Occipital lobe (tissue), 2 donors: ENCODE data around the gene PTPMT1. TPM values are rescaled to one million over a fixed set of nuclear protein-coding genes. Genes with fewer than 3 reads are reported as not detected.
A peak's percentile ranks its signal among the peaks of the same experiment; 100 is the strongest.

Source experiments
- DNase-seq: peaks from one replicate; lab custom pipeline; 2025; lab: John Stamatoyannopoulos, UW
- total RNA-seq: library from RNA; depleted of rRNA; stranded (reverse); fragments of >200 nt; gene quantifications from one replicate; pipeline ENCODE4 v1.2.3, GENCODE V29; 2014

PTPMT1 gene
- total RNA-seq, 1 donor from 2014 or later = 25.3 TPM

DNA sequence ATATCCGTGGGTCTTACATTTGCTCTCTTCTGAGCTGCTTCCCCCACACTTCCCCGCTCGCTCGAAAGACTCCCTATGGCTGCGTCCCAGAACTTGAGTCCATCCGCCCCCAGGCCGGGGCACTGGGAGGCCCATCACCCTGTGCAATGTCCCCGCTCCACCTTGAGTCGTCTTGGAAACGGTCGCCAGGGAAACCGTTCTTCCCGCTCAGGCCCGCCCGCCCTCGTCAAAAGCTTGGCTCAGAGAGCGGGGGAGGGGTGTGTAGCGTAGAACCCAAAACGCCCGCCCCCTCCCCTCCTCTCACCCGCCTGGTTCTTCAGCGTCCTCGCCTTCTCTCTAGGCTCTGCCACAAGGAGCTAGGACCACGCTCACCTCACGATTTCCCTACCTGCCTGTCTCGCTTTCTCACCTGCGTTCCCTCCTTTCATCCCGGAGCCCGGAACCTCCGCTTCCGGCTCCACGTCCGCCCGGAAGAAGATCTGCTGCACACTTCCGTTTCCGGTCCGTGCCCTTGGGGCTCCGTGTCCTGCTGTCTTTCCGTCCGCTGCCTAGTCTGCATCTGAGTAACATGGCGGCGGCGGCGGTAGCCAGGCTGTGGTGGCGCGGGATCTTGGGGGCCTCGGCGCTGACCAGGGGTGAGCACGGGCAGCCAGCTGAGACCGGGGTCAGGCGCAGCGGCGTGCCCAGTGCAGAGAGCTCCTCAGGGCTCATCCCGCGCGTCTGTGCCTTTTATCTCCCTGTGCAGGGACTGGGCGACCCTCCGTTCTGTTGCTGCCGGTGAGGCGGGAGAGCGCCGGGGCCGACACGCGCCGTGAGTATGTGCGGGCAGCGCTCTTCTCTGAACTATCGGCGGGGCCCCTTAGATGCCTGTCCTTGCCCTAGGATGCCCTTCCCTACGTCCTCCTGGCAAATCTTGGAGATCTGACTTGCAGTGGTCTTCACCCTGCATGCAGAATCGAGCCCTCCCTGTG, 13.4 kb downstream of the PTPMT1 start, which contains the start of the genes KBTBD4 and NDUFS3:
TSS of gene KBTBD4 (minus strand) at position 447 of the 971 bp plus-strand sequence. CDS start at position 428, 19 bp downstream.
TSS of gene NDUFS3 (plus strand) at position 551 of the 971 bp plus-strand sequence. CDS start at position 569, 18 bp downstream.
- peak; percentile 91 for DNase-seq

DNA sequence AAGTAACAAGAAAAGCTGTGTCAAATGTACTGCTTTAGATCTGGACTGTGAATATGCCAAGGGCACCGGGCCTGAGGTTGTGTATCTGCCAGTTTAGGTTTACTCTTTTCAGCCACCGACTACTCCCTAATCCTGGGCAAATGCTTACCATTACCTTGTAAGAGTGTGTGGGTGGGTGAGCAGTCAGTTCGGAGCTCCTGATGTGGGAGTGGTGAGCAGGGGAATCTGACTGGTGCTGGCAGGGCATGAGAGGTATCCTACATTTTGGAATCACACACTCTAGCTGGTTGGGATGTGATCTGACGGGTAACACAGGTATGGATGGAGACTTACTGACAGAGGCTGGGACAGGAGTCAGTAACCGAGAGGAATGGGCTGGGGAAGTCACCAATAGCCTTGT, 18.4 kb downstream of the PTPMT1 start:
- no peak for DNase-seq

DNA sequence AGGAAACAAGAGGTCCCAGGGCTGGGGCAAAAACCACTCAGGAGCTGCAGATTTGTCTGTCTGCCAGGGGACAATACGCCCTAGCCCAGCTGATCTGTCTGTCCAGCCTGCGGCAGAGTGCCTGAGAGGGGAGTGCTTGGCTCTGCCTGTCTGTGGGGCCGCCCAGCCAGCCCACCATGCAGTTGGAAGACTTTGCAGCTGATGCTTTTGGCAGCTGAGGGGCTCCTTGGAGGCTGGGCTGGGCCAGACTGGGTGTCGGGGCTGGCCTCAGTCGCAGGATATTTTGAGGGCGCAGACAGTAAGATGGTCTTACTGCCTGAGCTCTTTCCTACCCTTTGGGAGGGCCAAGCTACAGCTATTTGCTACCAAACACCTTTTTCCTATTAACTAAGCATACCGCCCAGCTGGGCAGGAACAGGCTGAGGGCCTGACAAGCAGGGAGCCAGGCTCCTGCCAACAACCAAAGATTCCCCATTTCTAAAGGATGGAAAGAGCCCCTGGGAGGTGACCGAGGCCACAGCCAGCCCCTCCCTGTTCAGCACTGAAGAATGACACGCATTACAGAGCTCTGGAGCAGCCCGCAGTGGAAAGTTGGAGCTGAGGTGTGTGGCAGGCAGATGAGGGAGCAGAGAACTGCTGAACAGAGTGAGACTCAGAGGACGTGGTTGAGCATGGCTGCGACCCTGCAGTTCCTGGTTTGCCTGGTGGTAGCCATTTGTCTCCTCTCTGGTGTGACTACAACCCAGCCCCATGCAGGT, 20.9 kb downstream of the PTPMT1 start, which contains the start of gene FAM180B:
TSS of gene FAM180B (plus strand) at position 581 of the 758 bp plus-strand sequence. CDS start at position 672, 91 bp downstream.
- no peak for DNase-seq

DNA sequence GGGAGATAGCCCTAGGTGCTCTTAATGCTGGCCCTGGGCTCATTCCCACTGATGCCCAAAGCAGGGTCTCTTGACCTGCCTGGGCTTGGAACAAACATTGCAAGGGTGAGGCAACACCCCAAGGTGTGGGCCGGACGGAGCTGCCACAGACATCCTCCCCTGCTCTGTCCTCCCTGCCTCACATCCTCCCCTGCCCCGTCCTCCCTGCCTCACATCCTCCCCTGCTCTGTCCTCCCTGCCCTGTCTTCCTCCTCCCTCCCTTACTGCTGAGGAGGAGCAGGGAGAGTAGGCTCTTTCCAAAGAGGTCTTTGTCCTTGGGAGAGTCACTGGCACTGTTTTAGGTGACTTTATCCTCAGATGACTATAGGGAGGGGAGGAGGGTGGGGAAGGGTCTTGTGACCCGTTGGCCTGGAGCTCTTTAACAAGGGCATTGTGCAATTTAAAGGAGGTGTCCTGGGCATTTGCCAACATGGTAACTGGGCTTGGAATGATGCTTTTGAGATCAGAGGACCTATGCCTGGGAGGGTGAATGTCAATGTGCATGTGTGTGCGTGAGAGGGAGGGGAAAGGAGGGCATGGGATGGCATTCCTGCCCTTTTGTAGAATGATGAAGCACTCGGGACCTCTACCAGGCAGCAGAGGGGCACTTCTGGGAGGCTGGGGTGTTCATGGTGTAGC, 21.8 kb downstream of the PTPMT1 start:
- DNase-seq = no peak

DNA sequence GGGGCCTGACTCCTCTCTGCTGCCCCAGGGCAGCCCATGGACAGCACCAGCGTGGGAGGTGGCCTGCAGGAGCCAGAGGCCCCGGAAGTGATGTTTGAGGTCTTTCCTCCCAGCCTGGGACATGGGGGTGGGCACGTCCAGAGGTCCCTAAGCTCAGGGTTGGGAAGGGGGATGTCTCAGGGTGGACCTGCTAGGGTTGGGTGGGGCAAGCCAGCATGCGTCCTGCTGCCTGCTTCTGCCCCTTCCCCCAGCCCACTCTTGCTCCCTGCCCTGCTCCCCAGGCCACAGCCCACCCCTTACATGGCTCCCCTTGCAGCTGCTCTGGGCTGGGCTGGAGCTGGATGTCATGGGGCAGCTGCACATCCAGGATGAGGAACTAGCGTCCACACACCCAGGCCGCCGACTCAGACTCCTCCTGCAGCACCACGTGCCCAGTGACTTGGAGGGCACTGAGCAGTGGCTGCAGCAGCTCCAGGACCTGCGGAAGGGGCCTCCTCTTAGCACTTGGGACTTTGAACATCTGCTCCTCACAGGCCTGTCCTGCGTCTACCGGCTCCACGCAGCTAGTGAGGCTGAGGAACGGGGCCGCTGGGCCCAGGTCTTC, 22.4 kb downstream of the PTPMT1 start:
- no peak for DNase-seq

DNA sequence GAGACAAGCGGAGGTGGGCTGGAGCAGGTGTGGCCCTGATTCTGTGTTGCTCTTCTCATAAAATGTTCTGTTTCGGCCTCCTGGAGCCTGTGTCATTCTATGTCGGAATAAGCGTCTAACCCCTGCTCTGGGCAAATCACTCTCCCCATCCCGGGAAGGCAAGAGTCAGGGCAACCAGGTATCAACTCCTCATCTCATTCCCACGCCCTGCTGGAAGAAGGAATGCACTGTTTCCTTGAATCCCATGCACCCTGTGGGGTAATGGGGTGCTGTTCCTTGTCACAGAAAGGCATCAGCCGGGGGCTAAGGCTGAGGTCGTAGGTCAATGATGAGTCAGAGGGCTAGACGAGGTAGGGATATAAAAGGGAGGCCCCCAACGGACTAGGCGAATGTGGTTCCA, 23.7 kb downstream of the PTPMT1 start:
- no peak for DNase-seq

DNA sequence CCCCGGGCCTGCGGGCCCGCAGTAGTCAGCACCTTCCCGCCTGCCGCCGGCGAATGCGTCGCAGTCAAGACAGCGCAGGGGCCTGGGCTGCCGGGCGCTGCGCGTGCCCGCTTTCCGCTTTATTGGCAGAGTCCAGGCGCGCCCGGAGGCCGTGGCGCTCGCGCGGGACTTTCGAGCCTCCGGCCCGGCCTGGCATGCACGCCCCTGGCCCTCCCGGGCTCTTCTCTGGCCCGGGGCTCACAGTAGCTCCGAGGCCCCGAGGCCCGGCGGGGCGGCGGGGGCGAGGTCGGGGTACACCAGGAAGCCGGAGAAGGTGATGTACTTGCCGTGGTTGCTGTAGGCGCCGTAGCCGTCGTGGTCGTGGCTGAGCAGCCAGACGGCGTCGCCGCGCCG, 24.2 kb downstream of the PTPMT1 start:
- no peak for DNase-seq

DNA sequence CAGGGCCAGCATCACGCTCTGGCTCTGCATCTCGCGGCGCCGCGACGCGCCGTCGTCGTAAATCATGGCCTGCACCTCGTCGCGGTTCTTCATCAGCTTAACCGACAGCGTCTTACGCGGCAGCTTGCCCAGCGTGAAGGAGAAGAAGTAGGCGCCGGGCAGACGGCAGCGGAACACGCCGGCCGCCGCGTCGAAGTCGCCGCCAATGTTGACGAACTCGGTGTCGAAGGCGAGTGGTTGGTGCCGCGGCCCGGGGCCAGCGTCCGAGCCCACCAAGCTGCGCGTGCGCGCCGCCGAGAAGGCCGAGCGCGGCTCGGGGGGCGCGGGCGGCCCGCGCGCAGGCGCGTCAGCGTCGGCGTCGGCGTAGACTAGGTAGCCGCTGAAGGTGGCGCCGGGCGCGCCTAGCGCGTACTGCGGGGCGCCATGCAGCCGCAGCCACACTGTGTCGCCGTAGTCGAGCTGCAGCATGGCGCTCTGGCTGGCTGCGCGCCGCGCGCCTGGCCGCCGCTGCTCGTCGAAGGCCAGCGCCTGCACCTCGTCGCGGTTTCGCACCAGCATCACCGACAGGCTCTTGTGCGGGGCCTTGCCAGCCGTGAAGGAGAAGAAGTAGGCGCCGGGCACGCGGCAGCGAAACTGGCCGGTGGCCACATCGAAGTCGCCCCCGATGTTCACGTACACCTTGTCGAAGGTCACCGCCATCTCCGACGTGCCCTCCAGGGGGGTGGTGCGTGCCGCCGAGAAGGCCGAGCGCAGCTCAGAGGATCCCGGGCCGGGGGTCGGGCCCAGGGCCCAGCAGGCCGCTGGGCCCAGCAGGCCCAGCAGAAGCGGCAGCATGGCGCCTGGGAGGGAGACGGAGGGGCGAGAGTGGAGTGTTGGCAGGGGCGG, 24.8 kb downstream of the PTPMT1 start:
- no peak for DNase-seq

DNA sequence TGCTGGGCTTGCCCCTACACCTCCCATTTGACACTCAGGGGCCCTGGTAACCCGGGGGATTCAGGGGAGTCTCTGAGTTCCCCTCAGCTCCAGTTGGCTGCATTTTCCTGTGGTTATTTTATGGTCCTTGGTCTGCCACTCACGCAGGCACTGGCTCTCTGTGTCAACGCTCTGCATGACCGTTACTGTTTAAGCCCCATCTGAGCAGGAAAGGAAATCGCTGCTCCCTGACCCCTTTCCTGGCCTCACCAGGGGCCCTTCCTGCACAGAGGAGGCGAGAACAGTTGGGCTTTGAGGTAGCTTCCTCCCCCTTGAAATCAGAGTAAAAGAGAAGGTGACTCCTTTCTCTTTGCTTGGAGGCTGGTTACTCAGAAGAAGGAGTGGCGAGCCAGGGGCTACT, 26.4 kb downstream of the PTPMT1 start:
- no peak for DNase-seq

DNA sequence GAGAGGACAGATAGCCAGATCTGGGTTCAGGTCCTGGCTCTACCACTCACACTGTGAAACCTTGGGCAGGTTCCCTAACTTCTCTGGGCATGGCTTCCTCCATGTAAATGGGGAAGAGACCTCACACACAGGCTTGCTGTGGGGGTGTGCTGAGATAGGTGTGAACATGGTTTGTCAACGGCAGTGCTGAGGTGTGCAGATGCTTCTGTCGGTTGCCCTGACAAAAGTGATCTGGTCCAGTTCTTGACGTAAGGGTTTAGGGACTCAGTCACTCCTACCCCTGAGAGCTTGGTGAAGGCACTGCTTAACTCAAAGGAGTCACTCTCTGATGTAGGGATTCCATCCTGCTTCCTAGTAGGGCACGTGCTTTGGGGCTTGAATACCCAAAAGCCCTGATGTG, 26.9 kb downstream of the PTPMT1 start:
- DNase-seq = no peak

DNA sequence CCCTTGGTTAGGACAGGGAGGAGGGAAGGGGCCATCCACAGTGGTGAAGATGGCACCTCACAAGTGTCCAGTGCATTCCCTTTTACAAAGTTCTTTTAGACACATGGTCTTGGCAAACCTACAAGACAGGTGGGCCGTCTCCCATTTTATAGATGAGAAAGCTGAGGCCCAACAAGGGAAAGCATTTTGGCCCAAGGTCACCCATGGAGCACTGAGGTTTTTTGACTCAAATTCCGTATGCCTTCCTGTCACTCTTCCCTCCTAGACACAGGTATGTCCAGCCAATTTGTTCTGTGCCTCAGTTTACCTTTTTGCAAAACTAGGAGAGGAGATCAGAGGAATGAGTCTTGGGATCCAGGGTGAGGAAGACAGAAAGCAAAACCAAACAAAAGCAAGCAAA, 27.6 kb downstream of the PTPMT1 start:
- DNase-seq = no peak

DNA sequence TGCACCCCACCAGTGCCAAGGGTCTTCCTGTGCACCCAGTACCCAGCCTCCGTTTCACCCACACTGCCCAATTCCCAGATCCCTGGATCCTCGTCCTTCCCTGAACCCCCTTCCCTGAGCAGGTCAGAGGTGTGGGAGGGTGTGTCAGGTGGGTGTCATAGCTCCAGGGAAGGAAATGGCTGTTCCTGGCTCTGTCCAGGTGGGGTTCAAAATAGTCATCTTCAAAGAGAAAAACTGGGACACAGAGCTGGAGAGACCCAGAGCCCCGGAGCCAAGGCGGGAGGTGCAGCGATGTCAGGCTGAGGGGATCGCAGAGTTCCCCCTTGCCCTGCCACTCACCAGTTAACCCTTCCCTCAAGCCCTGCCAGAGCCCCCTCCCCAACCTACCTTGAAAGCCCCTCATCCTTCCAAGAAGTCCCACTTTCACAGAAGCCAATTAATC, 28.1 kb downstream of the PTPMT1 start:
- no peak for DNase-seq

DNA sequence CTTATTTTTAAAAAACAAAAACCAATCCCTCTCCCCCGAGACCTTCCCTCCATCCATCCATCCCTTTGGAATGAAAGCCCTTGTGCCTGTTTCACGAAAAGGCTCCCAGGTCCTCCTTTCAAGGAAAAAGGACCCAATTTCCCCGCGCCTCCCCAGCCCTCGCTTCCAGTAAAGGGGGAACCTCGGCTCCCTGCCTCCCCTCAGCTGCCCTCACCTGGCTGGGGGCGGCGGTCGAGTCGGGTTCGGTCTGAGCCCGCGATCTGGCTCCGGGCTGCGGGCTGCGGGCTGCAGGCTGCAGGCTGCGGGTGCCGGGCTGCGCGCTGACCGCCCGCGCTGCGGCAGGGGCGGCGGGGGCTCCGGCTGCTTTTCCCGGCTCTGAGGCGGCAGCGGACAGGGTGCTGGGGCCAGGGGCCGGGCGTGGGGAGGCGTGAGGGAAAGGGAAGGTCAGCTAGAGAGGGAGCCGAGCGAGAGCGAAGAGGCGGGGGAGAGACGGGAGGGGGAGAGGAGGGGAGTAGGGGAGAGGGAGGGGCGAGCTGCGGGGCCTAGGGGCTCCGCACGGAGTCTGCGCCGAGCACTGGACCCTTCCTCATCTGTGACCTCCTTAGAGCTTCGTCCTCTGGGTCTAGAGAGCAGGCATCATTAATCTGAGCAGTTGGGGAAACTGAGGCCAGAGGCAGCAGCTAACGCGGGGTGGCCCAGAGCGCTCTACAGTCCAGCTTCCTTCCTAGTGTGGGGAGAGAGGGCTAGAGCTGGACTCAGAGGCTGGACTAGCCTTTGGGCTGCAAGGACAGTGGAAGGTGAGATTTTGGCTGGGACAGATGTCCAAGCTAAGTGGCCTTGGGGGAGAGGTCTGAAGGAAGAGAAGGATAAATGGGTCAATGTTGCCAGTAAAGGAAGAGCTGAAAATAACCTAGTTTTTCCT, 28.8 kb downstream of the PTPMT1 start, which contains the start of gene C1QTNF4:
TSS of gene C1QTNF4 (minus strand) at position 478 of the 922 bp plus-strand sequence. CDS start 3,601 bp downstream, outside the sequence.
- no peak for DNase-seq

DNA sequence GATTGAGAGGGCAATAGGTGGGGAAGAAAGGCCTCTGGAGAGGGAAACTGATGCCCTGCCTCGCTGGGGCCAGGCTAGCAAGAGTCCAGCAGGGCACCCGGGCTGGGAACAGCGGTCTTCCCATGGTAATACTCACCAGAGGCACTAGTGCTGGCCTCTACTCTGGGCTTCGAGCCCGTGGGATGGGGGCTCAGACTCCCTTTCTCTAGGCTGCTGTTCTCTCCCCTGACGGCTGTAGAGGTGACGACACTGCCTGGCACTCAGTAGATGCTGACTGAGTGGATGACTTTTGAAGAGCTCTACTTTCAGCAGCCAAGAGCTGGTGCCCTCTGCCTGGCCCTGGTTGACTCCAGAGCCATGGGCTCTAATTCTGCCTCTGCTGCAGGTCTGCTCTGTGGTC, 29.6 kb downstream of the PTPMT1 start:
- no peak for DNase-seq

DNA sequence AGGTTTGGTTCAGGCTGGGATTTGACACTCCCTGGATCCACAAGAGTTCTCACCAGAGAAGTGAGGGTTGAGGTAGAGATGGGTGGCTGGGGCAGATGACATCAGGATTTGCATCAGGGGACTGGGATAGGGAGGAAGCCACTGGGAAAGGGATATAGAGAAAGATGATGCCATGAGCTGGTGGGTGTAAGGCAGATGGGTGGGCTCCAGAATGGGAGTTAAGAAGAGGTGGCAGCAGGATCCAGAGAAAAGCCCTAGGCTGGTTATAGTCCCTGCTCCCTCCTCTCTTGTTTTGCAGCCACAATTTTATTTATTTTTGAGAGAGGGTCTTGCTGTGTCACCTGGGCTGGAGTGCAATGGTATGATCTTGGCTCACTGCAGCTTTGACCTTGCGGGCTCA, 30.6 kb downstream of the PTPMT1 start:
- no peak for DNase-seq

DNA sequence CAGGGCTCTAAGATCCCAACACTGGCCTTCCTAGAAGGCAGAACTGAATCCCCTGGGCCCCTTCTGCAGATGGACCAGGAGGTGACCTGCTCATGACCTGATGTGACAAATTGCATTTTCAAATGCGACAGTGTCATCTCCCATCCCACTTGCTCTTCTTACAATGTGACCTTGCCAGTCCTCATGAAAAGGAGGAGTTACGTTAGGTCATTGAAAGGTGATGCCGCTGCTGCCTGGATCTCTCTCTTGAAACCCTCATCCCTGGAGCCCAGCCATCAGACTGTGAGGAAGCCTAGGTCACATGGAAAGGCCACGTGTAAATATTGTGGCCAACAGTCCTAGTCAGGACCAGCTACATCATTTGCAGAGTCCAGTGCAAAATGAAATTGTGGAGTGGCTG, 34.5 kb downstream of the PTPMT1 start:
- no peak for DNase-seq

DNA sequence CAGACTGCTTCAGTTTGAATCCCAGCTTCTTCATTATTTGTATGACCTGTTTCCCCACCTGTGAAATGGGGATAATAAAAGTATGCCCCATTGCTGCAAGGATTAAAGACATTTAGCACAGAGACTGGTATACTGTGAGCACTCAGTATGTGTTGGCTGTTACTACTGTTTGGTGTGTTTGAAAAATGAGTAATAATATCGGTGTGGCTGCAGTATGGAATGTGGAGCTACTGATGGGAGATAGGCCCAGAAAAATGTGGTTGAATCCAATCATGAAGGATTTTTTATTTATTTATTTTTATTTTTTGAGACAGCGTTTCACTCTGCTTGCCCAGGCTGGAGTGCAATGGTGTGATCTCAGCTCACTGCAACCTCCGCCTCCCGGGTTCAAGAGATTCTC, 37.9 kb downstream of the PTPMT1 start:
- DNase-seq = no peak

DNA sequence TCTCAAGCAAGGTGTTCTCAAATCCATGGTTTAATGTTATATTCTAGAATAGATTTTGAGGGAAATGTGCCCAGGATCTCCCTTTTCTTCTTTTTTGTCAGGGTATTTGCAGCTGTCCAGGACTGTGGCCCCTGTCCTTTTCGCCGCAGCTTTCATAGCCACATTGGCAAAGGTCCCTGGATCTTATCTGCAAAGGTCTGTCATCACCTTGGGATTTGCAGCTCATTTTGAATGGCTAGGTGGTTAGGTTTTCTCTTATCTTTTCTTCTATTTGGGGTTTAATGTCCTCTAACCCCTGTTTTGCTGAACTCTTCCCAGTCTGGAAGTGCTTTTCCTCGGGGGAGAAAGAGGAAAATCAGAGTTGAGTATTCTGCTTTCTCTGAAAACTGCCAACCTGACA, 40.5 kb downstream of the PTPMT1 start:
- DNase-seq = no peak

DNA sequence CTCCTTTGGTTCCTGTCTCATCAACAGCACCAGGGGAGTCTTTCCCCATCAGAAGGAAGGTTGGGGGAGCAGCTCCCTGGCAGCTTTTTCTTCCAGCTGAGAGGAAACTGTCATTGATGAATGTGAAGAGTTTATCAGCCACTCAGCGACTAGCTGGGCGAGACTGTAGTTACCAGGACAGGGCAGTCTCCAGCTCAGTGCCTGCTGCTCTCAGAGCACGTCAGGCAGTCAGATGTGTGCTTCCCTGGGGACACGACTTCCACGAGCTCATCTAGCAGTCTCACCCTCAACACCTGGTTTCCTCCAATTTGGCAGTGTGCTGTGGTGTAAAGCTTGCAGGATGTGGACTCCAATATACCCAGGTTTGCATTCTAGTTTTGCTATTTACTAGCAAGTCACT, 41.3 kb downstream of the PTPMT1 start:
- no peak for DNase-seq
